HEK293 (cell line): ENCODE results near the gene LEFTY1.

Experiments
- CTCF ChIA-PET: fragments of 350-600 bp; formaldehyde crosslinking; extraction: SDS; loops from one replicate; lab custom pipeline; 2021; ENCODE audit warnings: antibody characterized with exemption; lab: Yijun Ruan, JAX
- POLR2A ChIA-PET: fragments of 300-600 bp; formaldehyde crosslinking; extraction: SDS; loops from one replicate; lab custom pipeline; 2020; ENCODE audit warnings: antibody characterized with exemption, inconsistent platforms; lab: Yijun Ruan, JAX
- H3K27ac ChIP-seq: fragments of 200-500 bp; sonication (Bioruptor generic); 2 replicates; pipeline ENCODE4 v1.5.1; 2014; ENCODE audit warnings: low read depth, low read length, control low read depth, inconsistent platforms; ENCODE audit errors: extremely low read depth
- H3K36me3 ChIP-seq, 2 experiments: fragments of 200-500 bp in 1 of 2; sonication (Bioruptor generic) in 1 of 2; 1 replicate in 1 of 2; 2 replicates in 1 of 2; pipeline ENCODE4 v1.5.1; 2014 to 2017; ENCODE audit warnings: inconsistent platforms in 2 of 2, low read length in 2 of 2; ENCODE audit not compliant: control insufficient read depth in 2 of 2, insufficient read depth in 1 of 2
- H3K4me1 ChIP-seq: fragments of 200-500 bp; sonication (Bioruptor generic); 2 replicates; pipeline ENCODE4 v1.5.1; 2014; ENCODE audit warnings: mild to moderate bottlenecking, low read length, inconsistent platforms; ENCODE audit not compliant: control insufficient read depth, insufficient read depth
- H3K4me3 ChIP-seq: 2 replicates; pipeline ENCODE4 v1.5.1; 2011; ENCODE audit warnings: low read depth, mild to moderate bottlenecking, control low read depth, low read length, moderate library complexity
- H3K9me3 ChIP-seq: fragments of 200-500 bp; sonication (Bioruptor generic); 2 replicates; pipeline ENCODE4 v1.5.1; 2014; ENCODE audit warnings: low read depth, low read length, inconsistent platforms; ENCODE audit not compliant: control insufficient read depth, insufficient read depth
- FEZF1 ChIP-seq: fragments of 450-650 bp; formaldehyde crosslinking; IDR thresholded peaks from 2 replicates; pipeline ENCODE4 v1.5.1; 2016; ENCODE audit warnings: missing biosample characterization, missing genetic modification characterization
- GLIS1 ChIP-seq: fragments of 450-650 bp; formaldehyde crosslinking; IDR thresholded peaks from 2 replicates; pipeline ENCODE4 v1.5.1; 2016; ENCODE audit warnings: missing biosample characterization, missing genetic modification characterization
- GLIS2 ChIP-seq: fragments of 450-650 bp; formaldehyde crosslinking; IDR thresholded peaks from 2 replicates; pipeline ENCODE4 v1.5.1; 2016; ENCODE audit warnings: missing biosample characterization, missing genetic modification characterization
- KLF1 ChIP-seq: fragments of 450-650 bp; formaldehyde crosslinking; IDR thresholded peaks from 2 replicates; pipeline ENCODE4 v1.5.1; 2016; ENCODE audit warnings: missing biosample characterization, missing genetic modification characterization
- SCRT2 ChIP-seq: fragments of 450-650 bp; formaldehyde crosslinking; IDR thresholded peaks from 2 replicates; pipeline ENCODE4 v1.5.1; 2016; ENCODE audit warnings: missing biosample characterization, missing genetic modification characterization
- YY1 ChIP-seq: fragments of 450-650 bp; formaldehyde crosslinking; IDR thresholded peaks from 2 replicates; pipeline ENCODE4 v1.5.1; 2018; ENCODE audit warnings: missing biosample characterization, missing genetic modification characterization
- ZBTB7A ChIP-seq: fragments of 450-650 bp; formaldehyde crosslinking; IDR thresholded peaks from 2 replicates; pipeline ENCODE4 v1.5.1; 2016; ENCODE audit warnings: low read depth, missing biosample characterization, missing genetic modification characterization
- ZFP69B ChIP-seq: fragments of 450-650 bp; formaldehyde crosslinking; IDR thresholded peaks from 2 replicates; pipeline ENCODE4 v1.5.1; 2016; ENCODE audit warnings: missing biosample characterization, missing genetic modification characterization
- ZNF121 ChIP-seq: fragments of 450-650 bp; formaldehyde crosslinking; IDR thresholded peaks from 2 replicates; pipeline ENCODE4 v1.5.1; 2016; ENCODE audit warnings: missing biosample characterization, missing genetic modification characterization
- ZNF157 ChIP-seq: fragments of 450-650 bp; formaldehyde crosslinking; IDR thresholded peaks from 2 replicates; pipeline ENCODE4 v1.5.1; 2016; ENCODE audit warnings: missing biosample characterization, missing genetic modification characterization
- ZNF202 ChIP-seq: fragments of 450-650 bp; formaldehyde crosslinking; IDR thresholded peaks from 2 replicates; pipeline ENCODE4 v1.5.1; 2016; ENCODE audit warnings: missing biosample characterization, missing genetic modification characterization, borderline replicate concordance
- ZNF366 ChIP-seq: fragments of 450-650 bp; formaldehyde crosslinking; conservative IDR thresholded peaks from 2 replicates; pipeline ENCODE4 v1.5.1; 2016; ENCODE audit warnings: missing biosample characterization, missing genetic modification characterization
- ZNF416 ChIP-seq: fragments of 450-650 bp; formaldehyde crosslinking; IDR thresholded peaks from 2 replicates; pipeline ENCODE4 v1.5.1; 2016; ENCODE audit warnings: missing biosample characterization, missing genetic modification characterization
- ZNF560 ChIP-seq: fragments of 450-650 bp; formaldehyde crosslinking; IDR thresholded peaks from 2 replicates; pipeline ENCODE4 v1.5.1; 2017; ENCODE audit warnings: missing biosample characterization, missing genetic modification characterization, borderline replicate concordance
- ZNF571 ChIP-seq: fragments of 450-650 bp; formaldehyde crosslinking; IDR thresholded peaks from 2 replicates; pipeline ENCODE4 v1.5.0; 2017; ENCODE audit warnings: missing biosample characterization, missing genetic modification characterization
- ZNF596 ChIP-seq: fragments of 450-650 bp; IDR thresholded peaks from 2 replicates; pipeline ENCODE4 v1.5.0; 2018; ENCODE audit warnings: missing biosample characterization, mild to moderate bottlenecking, missing genetic modification characterization, moderate library complexity
- ZNF658 ChIP-seq: fragments of 450-650 bp; formaldehyde crosslinking; IDR thresholded peaks from 2 replicates; pipeline ENCODE4; 2016; ENCODE audit warnings: missing biosample characterization, missing genetic modification characterization
- ZNF664 ChIP-seq: fragments of 450-650 bp; formaldehyde crosslinking; IDR thresholded peaks from 2 replicates; pipeline ENCODE4 v1.5.1; 2016; ENCODE audit warnings: missing biosample characterization, missing genetic modification characterization
- ZNF785 ChIP-seq: fragments of 450-650 bp; formaldehyde crosslinking; IDR thresholded peaks from 2 replicates; pipeline ENCODE4 v1.5.1; 2016; ENCODE audit warnings: missing biosample characterization, missing genetic modification characterization
- TF ChIP-seq, protein P1 (sequence below): fragments of 450-650 bp; formaldehyde crosslinking; IDR thresholded peaks from 2 replicates; pipeline ENCODE4 v1.5.1; 2017; ENCODE audit warnings: missing biosample characterization, missing genetic modification characterization
- TF ChIP-seq, protein P2 (sequence below): fragments of 450-650 bp; formaldehyde crosslinking; IDR thresholded peaks from 2 replicates; pipeline ENCODE4 v1.5.1; 2016; ENCODE audit warnings: missing biosample characterization, missing genetic modification characterization
- TF ChIP-seq, protein P3 (sequence below): fragments of 450-650 bp; formaldehyde crosslinking; IDR thresholded peaks from 2 replicates; pipeline ENCODE4 v1.5.1; 2016; ENCODE audit warnings: missing biosample characterization, missing genetic modification characterization
- TF ChIP-seq, protein P4 (sequence below): fragments of 450-650 bp; formaldehyde crosslinking; IDR thresholded peaks from 2 replicates; pipeline ENCODE4 v1.5.1; 2016; ENCODE audit warnings: missing biosample characterization, missing genetic modification characterization
- TF ChIP-seq, protein P5 (sequence below): IDR thresholded peaks from 2 replicates; pipeline ENCODE4 v1.6.1; 2011; ENCODE audit warnings: mild to moderate bottlenecking, low read depth, low read length, borderline replicate concordance
- TF ChIP-seq, protein P6 (sequence below): fragments of 450-650 bp; formaldehyde crosslinking; IDR thresholded peaks from 2 replicates; pipeline ENCODE4 v1.5.1; 2016; ENCODE audit warnings: missing biosample characterization, missing genetic modification characterization

The LEFTY1 gene

DNA sequence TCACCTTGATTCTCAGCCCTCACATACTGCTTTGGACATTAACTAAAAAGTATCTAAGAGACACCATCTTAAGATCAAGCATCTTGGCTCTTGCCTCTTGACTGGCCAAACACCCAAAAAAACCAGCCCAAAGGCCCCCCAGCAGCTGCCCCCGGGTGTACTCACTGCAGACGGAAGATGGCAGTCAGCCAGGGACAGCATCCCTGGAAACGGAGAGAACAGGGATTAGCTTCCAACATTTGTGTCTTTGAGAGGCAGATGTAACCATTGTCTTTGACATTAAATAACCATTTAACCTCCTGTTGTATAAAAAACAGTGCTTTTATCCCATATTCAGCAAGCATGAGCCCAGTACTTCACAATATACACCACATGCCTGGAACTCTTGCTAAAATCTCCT, 18.0 kb downstream of the LEFTY1 start:
- Histone ChIP-seq H3K4me1 (peaks cover 13% of the 10 kb centered on the region), H3K9me3 (no peaks in the 10 kb centered on the region), H3K27ac (no peak overlapping the region), H3K36me3 (peaks cover 8 to 75% of the 10 kb centered on the region in 2 experiments; a peak in 2 of 3 replicates), H3K4me3 (no peak overlapping the region)
- ChIA-PET POLR2A (interaction anchor here (0.6 to 2.5 kb wide), 2 partner anchors 10 to 11 kb away, joined by 3 to 12 read pairs; partner anchors contain the start of gene TMEM63A), CTCF (interaction anchor here (0.6 to 1.8 kb wide), 7 partner anchors 10 to 485 kb away, joined by 3 to 6 read pairs (median 4); partner anchors contain the start of gene SRP9)
- TF ChIP-seq, protein P1, sequence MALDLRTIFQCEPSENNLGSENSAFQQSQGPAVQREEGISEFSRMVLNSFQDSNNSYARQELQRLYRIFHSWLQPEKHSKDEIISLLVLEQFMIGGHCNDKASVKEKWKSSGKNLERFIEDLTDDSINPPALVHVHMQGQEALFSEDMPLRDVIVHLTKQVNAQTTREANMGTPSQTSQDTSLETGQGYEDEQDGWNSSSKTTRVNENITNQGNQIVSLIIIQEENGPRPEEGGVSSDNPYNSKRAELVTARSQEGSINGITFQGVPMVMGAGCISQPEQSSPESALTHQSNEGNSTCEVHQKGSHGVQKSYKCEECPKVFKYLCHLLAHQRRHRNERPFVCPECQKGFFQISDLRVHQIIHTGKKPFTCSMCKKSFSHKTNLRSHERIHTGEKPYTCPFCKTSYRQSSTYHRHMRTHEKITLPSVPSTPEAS (tag by site-specific recombination), result no peak
- TF ChIP-seq ZNF785 (tag by site-specific recombination), result no peak
- TF ChIP-seq ZNF664 (tag by site-specific recombination), result no peak
- TF ChIP-seq ZFP69B (tag by site-specific recombination), result no peak
- TF ChIP-seq, protein P2, sequence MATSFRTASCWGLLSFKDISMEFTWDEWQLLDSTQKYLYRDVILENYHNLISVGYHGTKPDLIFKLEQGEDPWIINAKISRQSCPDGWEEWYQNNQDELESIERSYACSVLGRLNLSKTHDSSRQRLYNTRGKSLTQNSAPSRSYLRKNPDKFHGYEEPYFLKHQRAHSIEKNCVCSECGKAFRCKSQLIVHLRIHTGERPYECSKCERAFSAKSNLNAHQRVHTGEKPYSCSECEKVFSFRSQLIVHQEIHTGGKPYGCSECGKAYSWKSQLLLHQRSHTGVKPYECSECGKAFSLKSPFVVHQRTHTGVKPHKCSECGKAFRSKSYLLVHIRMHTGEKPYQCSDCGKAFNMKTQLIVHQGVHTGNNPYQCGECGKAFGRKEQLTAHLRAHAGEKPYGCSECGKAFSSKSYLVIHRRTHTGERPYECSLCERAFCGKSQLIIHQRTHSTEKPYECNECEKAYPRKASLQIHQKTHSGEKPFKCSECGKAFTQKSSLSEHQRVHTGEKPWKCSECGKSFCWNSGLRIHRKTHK (tag by site-specific recombination), result no peak

DNA sequence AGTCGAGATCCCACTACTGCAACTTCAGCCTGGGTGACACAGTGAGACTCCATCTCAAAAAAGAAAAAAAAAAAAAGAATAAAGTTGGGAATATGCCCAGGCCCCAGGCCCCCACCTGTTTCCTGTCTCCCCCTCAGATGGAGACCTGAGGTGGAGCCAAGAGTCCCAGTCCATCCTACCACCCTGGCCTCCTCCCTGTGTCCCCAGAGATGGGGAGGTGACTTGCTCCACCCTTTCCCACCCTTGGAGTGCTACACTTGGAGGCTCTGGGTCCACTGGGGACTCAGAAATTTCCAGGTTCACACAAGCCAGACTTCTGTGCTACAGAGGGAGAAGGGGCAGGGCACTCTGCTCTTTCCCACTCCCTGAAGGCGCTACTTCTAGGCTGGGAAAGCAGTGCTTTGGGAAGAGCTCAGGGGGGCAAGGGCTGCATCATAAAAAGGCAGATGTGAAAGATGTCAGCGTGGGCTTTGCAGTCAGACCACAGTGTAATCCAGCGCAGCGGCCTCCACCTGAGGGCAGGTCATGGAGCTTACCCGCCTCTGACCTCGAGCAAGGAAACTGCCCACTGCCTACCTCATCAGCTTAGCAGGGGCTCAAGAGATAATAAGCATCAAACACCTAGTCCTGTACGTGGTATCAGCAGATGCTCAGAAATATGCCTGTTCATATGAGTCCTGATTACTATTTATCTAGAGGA, 20.2 kb downstream of the LEFTY1 start:
- Histone ChIP-seq H3K4me3 (no peak overlapping the region), H3K27ac (no peak overlapping the region), H3K9me3 (no peaks in the 10 kb centered on the region)
- CTCF ChIA-PET, result interaction anchor here (0.6 to 1.3 kb wide), 3 partner anchors 8 to 91 kb away, joined by 3 to 5 read pairs (median 5); partner anchors contain the start of gene SRP9
- POLR2A ChIA-PET, result interaction anchor here (1.0 to 1.3 kb wide), 3 partner anchors 8 to 14 kb away, joined by 4 to 9 read pairs (median 5); no protein-coding TSS in a partner anchor
- TF ChIP-seq GLIS2 (tag by site-specific recombination) (peak; percentile 14; the same call in 1 of the 2 replicates), ZNF202 (no peak), ZNF121 (tag by site-specific recombination) (no peak), KLF1 (tag by site-specific recombination) (peak; percentile 86), GLIS1 (tag by site-specific recombination) (0 out of 2 replicates have a peak, but pooled peaks have one; percentile 4), ZNF416 (tag by site-specific recombination) (no peak), ZNF658 (no peak), YY1 (tag by site-specific recombination) (no peak), SCRT2 (tag by site-specific recombination) (0 out of 2 replicates have a peak, but pooled peaks have one; percentile 8), ZNF560 (tag by site-specific recombination) (no peak), ZBTB7A (tag by site-specific recombination) (no peak), ZNF157 (tag by site-specific recombination) (no peak), FEZF1 (no peak), ZNF664 (tag by site-specific recombination) (no peak), ZNF596 (tag by site-specific recombination) (no peak), ZNF571 (no peak), ZNF366 (tag by site-specific recombination) (no peak)
- TF ChIP-seq, protein P3, sequence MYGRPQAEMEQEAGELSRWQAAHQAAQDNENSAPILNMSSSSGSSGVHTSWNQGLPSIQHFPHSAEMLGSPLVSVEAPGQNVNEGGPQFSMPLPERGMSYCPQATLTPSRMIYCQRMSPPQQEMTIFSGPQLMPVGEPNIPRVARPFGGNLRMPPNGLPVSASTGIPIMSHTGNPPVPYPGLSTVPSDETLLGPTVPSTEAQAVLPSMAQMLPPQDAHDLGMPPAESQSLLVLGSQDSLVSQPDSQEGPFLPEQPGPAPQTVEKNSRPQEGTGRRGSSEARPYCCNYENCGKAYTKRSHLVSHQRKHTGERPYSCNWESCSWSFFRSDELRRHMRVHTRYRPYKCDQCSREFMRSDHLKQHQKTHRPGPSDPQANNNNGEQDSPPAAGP (tag by site-specific recombination), result peak; percentile 13; the same call in 1 of the 2 replicates
- TF ChIP-seq, protein P4, sequence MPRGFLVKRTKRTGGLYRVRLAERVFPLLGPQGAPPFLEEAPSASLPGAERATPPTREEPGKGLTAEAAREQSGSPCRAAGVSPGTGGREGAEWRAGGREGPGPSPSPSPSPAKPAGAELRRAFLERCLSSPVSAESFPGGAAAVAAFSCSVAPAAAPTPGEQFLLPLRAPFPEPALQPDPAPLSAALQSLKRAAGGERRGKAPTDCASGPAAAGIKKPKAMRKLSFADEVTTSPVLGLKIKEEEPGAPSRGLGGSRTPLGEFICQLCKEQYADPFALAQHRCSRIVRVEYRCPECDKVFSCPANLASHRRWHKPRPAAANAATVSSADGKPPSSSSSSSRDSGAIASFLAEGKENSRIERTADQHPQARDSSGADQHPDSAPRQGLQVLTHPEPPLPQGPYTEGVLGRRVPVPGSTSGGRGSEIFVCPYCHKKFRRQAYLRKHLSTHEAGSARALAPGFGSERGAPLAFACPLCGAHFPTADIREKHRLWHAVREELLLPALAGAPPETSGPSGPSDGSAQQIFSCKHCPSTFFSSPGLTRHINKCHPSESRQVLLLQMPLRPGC (tag by site-specific recombination), result no peak
- TF ChIP-seq, protein P5, sequence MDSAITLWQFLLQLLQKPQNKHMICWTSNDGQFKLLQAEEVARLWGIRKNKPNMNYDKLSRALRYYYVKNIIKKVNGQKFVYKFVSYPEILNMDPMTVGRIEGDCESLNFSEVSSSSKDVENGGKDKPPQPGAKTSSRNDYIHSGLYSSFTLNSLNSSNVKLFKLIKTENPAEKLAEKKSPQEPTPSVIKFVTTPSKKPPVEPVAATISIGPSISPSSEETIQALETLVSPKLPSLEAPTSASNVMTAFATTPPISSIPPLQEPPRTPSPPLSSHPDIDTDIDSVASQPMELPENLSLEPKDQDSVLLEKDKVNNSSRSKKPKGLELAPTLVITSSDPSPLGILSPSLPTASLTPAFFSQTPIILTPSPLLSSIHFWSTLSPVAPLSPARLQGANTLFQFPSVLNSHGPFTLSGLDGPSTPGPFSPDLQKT, result no peak
- TF ChIP-seq, protein P6, sequence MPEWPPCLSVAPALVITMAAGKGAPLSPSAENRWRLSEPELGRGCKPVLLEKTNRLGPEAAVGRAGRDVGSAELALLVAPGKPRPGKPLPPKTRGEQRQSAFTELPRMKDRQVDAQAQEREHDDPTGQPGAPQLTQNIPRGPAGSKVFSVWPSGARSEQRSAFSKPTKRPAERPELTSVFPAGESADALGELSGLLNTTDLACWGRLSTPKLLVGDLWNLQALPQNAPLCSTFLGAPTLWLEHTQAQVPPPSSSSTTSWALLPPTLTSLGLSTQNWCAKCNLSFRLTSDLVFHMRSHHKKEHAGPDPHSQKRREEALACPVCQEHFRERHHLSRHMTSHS, result no peak
- TF ChIP-seq, all 188 proteins: peak for 5
- Histone ChIP-seq H3K4me1 (peaks cover 16% of the 10 kb centered on the region), H3K36me3 (peaks cover 8 to 68% of the 10 kb centered on the region in 2 experiments; a peak in 2 of 3 replicates)
